ENCODE data around the gene UBALD1.

The UBALD1 gene

DNA sequence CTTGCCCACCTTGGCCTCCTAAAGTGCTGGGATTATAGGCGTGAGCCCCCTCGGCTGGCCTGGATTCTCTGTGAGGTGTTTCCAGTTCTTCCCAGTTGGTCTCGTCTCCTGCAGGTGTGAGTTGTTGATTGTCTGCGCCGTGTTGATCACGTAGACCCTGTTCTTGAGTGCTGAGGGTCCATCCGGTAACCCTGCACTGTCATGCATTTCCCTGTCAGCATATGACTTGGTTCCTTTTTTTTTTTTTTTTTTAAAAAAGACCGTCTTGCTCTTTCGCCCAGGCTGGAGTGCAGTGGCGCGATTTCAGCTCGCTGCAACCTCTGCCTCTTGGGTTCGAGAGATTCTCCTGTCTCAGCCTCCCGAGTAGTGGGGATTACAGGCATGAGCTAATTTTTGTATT is 27.2 kb upstream of the UBALD1 start:
- peak; percentile 45 for DNase-seq

GRCh38 chr16:4641306-4641687 is 26.6 kb upstream of the UBALD1 start:
- no peak for DNase-seq

DNA sequence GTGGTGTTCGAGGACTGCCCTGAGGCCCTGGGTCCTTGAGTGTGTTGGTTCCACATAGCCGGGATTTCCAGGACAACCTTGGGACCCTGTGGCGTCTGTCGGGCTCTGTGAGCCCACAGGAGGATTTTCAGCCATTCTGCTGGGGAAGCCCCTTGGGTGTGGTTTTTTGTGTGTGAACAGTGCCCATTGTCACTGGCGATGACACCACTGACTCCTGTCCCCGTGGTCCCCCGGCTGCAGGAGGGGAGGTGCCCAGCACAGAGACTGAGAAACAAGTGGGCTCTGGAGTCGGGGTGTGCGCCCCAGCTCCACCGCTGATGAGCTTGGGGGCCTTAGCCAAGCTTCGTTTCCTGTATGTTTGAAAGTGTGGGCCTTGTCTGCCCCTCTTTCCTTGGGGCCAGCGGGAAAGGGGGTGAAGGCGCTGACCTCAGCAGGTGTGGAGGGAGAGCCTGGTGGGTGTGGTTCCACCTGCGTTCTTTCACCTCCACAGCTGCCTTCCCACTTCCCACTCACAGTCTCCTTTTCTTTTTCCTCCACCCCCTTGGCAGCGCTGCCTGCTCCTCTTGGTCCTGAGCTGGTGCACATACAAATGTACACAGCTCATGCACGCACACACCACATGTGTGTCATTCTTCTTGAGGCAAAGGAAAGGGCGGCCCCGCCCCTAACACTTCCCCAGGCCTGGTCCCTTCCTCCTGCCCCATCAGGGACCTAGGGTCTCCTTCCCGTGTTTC is 26.1 kb upstream of the UBALD1 start:
- DNase-seq = peak; percentile 36

DNA sequence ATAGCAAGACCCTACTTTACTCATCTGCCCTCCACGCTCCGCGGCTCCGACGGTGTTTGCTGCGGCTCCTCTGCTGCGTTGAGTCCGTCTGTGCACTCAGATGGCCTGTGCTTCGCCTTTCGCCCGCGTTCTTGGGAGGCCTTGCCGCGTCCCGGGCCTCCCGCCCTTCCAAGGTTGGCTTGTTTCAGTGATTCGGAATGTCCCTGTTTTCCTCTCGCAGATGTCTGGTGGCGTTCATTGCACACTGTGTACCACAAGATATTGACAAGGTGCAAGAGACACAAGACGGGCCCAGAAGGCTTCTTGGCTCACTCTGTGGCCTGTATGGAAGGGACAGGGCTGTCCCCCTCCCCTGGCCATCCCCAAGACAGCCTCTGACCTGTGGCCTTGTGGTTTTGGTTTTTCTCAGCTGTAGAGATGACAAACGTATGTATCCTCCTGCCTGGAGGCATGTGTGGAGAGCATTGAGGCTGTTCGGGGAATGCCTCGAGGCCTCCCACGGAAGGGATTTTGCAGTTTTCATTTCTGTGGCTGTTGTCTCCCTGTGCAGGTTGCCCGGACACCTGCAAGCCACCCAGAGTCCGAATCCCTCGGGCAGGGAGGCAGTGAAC is 25.3 kb upstream of the UBALD1 start:
- DNase-seq = no peak

DNA sequence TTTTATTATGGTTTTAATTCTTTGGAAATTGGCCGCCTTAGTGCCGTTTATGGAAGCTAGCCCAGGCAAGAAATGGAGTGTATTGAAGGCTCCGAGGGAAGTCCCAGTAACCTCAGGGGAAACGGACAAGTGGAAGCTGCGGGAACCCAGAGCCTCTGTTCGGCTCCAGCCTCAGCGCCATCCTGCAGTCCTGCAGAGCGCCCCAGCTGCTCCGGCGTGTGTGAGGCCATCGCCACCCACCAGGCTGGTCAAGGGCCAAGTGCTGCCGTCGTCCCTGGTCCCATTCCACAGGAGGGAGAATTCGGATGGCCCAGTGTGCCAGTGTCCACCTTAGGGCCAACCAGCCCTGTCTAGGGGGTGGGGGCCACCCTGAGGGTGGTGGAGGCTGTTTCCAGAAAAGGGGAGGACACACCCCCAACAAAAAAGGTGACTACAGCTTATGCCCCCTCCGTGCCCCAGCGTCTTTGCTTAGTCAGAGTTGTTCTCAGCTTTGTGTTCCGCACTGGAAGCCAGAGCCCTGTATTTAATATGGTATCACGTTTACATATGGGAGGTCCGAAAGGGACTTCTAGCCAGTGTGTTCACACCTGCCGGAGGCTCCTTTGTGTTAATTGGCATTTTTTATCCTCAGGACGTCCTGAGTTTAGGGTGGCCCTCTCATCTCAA is 22.9 kb upstream of the UBALD1 start:
- DNase-seq = no peak

DNA sequence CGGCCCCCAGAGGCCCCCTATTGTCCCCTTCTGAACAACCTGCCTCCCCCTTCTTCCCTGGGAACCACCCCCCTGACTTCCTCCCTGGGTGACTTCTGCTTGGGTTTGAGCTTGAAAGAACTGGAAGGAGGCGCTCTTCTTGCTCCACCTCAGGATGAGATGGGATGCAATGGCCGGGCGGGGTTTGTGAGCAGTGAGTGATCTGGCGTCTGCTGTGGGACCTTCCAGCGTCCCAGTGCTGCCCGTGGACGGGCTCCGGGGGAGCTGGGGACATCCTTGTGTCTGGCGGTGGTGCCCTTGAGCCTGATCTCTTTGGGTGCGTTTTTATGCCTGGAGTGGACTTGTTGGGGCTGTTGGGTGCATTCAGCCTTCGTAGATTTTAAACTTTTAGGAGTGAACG is 21.5 kb upstream of the UBALD1 start:
- no peak for DNase-seq

DNA sequence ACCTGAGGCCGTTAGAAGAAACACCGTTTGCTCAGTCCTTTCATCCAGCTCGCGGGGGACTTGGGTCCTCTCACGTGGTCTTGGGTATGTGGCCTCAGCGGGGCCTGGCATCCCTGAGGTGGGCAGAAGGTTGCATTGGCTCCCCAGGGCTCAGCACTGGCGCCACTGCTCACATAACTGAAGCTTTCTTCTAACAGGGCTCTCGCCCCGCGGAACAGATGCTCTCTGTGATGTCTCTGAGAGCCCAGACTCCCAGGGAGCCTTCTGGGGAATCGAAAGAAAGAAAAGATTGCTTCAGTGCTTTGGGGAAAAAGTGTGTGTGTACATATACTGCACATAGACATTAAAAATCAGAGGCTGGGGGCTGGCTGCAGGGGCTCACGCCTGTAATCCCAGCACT is 20.1 kb upstream of the UBALD1 start:
- DNase-seq = no peak

DNA sequence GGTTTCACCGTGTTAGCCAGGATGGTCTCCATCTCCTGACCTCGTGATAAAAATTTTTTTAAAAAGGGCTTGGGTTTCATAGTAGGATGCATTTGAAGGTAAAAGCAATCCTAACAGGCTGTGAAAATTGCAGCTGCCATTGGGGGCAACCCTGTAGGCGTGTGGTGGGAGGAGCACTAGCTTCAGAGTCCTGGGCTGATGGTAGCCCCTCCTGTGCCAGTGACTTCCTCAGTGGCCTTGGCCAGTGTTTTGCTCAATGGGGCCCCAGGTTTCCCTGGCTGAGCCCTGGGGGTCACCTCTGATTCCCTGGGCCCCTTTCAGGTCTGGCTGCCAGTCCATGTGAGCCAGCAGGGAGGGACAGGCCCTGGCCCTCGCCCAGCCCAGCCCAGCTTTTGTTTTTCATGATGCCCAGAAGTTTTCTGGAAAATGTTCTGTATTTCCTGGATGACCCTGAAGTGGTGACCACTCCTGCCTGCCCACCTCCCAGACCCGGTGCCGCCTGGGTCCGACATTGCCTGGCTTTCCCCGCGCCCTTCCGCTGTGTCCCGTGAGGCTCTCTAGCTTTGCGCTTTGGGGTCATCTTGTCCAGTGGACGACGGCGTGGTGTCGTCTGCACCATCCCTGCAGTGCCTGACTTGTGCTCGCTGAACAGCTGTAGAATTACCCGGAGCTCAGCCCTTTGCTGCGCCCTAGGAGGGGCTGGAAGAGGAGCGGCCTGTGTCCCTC is 19.4 kb upstream of the UBALD1 start:
- DNase-seq = no peak

DNA sequence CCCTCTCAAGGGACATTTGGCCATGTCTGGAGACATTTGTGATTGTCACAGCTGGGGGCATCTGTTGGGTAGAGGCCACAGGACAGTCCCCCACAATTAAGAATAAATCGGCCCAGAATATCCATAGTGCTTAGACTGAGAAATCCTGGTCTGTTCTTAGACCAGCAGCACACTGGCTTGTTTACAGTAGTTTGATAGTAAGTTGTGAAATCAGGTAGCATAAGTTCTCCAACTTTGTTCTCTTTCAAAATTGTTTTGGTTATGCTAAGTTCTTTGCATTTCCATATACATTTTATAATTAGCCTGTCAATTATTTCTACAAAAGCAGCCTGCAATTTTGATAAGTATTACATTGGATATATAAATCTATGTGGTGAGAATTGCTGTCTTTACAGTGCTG is 16.8 kb upstream of the UBALD1 start:
- no peak for DNase-seq

DNA sequence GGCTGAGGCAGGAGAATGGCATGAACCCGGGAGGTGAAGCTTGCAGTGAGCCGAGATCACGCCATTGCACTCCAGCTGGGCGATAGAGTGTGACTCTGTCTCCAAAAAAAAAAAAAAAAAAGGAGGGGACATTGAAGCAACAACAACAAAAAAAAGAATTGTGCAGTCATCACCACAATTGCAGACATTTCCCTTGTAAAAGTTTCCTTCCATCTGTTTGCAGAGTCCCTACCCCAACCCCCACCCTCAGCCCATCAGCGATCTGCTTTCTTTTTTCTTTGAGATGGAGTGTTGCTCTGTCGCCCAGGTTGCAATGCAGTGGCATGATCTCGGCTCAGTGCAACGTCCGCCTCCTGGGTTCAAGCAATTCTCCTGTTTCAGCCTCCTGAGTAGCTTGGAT is 13.6 kb upstream of the UBALD1 start:
- no peak for DNase-seq

DNA sequence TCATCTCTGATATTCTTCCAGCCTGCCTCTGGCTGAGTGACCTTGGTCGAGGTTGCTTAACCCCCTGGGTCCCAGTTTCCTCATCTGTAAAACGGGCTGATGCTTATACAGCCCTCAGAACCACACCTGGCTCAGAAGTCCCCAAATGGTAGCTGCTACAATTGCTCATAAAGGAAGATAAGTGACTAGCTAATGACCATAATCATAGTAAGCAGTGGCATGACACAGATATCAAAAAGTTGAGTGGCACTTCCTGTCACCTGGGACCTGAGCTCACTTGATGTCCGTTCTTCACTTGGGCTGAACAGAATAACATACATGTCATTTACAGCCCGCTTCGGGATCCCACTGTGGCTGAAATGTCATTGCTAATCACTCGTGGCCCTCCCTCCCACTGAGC is 11.7 kb upstream of the UBALD1 start:
- no peak for DNase-seq

DNA sequence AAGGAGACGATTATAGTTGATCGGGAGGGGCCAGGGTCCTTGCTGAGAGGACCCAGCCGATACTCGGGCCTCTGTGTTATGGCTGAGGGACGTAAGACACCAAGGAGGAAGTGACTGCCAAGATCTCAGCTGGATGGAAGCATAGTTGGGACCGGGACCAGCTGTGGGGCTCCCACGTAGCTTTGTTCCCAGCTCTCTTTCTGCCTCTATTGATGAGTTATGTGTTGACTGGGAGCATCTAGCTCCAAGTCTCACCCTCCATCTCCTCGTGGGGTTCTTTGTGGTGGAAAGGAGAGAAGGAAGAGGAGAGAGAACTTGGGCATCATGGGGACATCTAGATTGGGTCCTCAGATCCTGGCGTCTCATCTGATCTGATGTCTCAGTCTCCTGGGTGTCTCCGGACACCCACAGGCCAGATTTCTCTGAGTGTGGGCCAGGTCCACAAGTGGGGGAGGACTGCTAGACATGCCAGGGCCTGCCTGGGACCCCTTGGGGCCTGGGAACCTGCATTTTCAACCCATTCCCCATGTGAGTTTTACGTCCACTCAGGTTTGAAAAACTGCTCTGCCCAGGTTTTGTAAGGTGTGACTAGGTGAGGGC is 11.0 kb upstream of the UBALD1 start:
- no peak for DNase-seq

DNA sequence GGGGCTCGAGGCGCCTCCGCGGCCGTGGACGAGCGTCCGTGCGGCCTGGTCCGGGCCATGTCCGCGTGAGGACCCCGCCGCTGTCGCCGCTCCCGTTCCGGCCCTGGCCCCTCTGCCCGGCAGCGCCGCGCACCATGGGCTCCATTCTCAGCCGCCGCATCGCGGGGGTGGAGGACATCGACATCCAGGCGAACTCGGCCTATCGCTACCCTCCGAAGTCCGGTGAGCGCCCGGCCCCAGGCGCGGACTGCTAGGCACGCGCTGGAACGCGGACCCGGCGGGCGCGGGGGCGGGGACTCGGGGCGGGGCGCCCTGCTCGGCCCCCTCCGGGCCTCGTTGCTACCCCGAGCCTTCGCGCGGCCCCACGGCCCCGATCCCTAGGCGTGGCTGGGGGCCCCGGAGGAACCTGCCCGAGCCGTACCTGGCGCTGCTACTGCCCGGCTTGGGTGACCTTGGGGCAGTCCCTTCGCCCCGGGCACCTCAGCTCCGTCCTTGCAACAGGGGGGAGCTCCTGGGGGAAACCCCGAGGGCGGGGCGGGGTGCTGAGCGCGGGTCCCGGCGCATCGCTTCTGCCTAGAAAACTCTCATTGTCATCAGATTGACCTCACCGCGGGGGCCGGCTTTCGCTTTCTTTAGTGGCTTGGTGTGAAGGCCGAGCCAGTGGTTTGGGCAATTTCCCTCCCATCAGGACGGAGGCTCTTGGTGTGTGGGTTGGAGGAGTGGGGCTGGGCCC is 10.3 kb upstream of the UBALD1 start:
- peak; percentile 97 for DNase-seq

DNA sequence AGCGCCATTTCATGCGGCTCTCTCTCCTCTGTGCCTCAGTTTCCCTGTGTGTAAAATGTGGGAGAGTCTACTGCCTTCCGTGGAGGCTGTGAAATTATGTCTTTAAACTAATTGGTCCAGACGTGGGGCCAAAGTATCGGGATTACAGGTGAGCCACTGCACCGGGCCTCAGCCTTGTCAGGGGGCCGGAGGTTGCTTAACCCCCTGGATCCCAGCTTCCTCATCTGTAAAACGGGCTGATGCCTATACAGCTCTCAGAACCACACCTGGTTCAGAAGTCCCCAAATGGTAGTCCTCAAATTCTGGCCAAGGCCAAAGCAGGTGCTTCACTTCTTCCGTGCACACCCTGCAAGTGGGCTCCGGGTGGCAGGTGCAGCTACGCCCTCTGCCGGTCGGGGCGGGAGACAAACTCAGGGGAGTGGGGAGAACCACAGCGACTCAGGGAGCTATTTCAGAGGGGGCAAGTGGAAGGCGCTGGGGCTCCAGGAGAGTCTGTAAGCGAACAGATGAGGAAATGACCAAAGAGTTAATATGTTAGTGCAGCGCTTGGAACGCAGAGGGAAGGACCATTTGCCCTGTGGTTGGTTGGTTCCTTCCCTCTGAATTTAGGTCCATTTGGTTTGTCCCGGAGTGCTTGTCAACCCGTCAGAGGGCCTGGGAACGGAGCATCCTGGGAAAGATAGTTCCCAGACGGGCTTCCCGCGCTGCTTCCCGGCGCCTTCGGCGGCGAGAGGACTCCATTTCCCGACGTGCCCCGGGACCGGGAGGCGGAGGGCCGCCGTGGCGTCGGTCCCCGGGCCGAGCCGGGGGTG is 9.5 kb upstream of the UBALD1 start, which contains the start of gene MGRN1:
Gene MGRN1, plus strand, starts transcription at position 812 of the 812 bp plus-strand sequence. CDS start 135 bp downstream, outside the sequence.
- DNase-seq = peak; percentile 98

DNA sequence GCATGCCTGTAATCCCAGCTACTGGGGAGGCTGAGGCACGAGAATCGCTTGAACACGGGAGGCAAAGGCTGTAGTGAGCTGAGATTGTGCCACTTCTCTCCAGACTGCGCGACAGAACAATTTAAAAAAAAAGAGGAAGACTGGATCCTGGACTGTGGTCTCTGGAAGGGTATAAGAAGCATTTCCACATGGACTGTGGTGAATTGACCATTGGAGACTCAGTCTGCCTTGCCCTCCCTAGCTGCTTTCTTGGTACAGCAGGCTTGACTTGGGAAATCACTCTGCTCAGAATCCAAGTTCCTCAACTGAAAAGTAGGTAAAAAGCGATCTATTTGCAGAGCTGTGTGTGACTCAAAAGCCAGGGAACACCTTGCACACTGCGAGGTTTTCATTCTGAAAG is 8.9 kb upstream of the UBALD1 start:
- DNase-seq = peak; percentile 63

- no peak for DNase-seq
Observed at GRCh38 chr16:4618645-4619418, 4.1 kb upstream of the UBALD1 start.

GRCh38 chr16:4617880-4618279 is 3.2 kb upstream of the UBALD1 start:
- no peak for DNase-seq

DNA sequence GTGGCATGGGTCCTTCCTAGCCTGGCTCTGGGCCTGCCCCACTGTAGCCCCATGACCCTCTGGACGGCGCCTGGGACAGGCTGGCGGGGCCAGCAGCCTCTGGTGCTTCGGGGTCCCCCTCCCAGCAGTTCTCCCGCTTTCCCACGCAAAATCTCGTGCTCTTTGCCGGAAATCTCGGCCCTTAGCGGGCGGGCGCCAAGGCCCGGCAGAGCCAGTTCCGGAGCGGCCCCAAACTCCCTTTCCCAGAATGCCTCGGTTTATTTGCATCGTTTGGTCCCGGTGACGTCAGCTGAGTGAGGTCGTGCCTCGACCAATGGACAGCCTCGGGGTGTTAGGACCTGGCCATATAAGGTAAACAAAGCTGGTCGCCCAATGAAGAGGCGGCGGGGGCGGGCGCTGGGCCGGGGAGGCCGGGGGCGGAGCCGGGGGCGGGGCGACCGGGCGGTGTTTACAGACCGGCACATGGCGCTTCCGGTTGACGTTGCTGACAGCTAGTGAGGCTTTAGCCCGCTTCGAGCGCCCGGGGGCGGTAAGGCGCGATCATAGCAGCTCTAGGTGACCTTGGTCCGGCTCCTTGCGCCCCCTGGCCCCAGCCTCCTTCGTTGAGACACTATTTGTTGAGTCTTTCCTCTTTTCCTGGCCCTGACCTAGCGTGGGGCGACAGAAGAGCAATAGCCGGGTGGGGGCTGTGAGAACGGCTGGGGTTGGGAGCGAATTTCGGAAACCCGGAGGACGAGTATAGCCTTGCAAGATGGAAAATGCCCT is 1.5 kb upstream of the UBALD1 start:
- peak; percentile 100 for DNase-seq

GRCh38 chr16:4615384-4616046 is 827 bp upstream of the UBALD1 start:
- no peak for DNase-seq
